Measurements from ENCODE around the gene FAM163B.

FAM163B gene

DNA sequence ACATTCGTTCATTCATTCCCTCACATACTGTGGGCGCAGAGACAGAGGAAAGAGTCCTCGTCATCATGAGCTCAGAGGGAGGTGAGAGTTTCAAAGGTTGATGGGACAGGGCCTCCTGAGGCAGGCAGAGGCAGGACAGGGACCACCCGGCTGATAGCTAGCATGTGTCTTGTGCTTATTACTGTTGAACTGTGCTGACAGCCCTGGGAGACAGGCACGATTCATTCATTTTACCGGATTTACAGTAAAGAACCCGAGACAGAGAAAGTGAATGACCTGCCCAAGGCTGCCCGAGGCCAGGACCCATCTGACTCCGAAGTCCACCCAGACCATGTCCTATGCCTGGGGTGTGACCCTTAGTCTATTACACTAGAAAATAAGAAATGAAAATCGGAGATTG, 4.9 kb upstream of the FAM163B start:
- peaks cover 13% of the 10 kb centered on the region for H3K27me3 ChIP-seq (ENCODE audit: insufficient read depth, low read length)
- no peak overlapping the region for H3K9ac ChIP-seq (ENCODE audit: low read depth, low read length)
- H3K36me3 ChIP-seq (ENCODE audit: insufficient read depth, low read length), result no peaks in the 10 kb centered on the region
- no peak overlapping the region for H3K4me3 ChIP-seq (ENCODE audit: low read length)
- no peaks in the 10 kb centered on the region for H3K9me3 ChIP-seq (ENCODE audit: insufficient read depth, low read depth, low read length)
- no peaks in the 10 kb centered on the region for H3K4me1 ChIP-seq (ENCODE audit: insufficient read depth, low read length)
- H3K27ac ChIP-seq (ENCODE audit: low read depth, low read length), result no peak overlapping the region
- WGBS, result 90% methylated on average over 10 of the region's 10 CpGs

GRCh38 chr9:133613432-133613831, 4.2 kb upstream of the FAM163B start:
- Histone ChIP-seq H3K36me3 (ENCODE audit: insufficient read depth, low read length) (no peaks in the 10 kb centered on the region), H3K4me3 (ENCODE audit: low read length) (no peak overlapping the region), H3K9me3 (ENCODE audit: insufficient read depth, low read depth, low read length) (no peaks in the 10 kb centered on the region), H3K27me3 (ENCODE audit: insufficient read depth, low read length) (peaks cover 19% of the 10 kb centered on the region), H3K27ac (ENCODE audit: low read depth, low read length) (no peak overlapping the region), H3K9ac (ENCODE audit: low read depth, low read length) (no peak overlapping the region), H3K4me1 (ENCODE audit: insufficient read depth, low read length) (no peaks in the 10 kb centered on the region)
- 92% methylated on average over 16 of the region's 16 CpGs for WGBS

GRCh38 chr9:133612816-133613215, 3.6 kb upstream of the FAM163B start:
- Histone ChIP-seq H3K9me3 (ENCODE audit: insufficient read depth, low read depth, low read length) (no peaks in the 10 kb centered on the region), H3K4me1 (ENCODE audit: insufficient read depth, low read length) (no peaks in the 10 kb centered on the region), H3K36me3 (ENCODE audit: insufficient read depth, low read length) (no peaks in the 10 kb centered on the region), H3K27me3 (ENCODE audit: insufficient read depth, low read length) (peaks cover 26% of the 10 kb centered on the region), H3K9ac (ENCODE audit: low read depth, low read length) (no peak overlapping the region), H3K4me3 (ENCODE audit: low read length) (no peak overlapping the region), H3K27ac (ENCODE audit: low read depth, low read length) (no peak overlapping the region)
- 91% methylated on average over 8 of the region's 8 CpGs for WGBS

GRCh38 chr9:133612051-133612450, 2.9 kb upstream of the FAM163B start:
- Histone ChIP-seq H3K9me3 (ENCODE audit: insufficient read depth, low read depth, low read length) (no peaks in the 10 kb centered on the region), H3K27ac (ENCODE audit: low read depth, low read length) (no peak overlapping the region), H3K36me3 (ENCODE audit: insufficient read depth, low read length) (no peaks in the 10 kb centered on the region), H3K9ac (ENCODE audit: low read depth, low read length) (no peak overlapping the region), H3K4me1 (ENCODE audit: insufficient read depth, low read length) (no peaks in the 10 kb centered on the region), H3K4me3 (ENCODE audit: low read length) (no peak overlapping the region), H3K27me3 (ENCODE audit: insufficient read depth, low read length) (peaks cover 33% of the 10 kb centered on the region)
- 89% methylated on average over 9 of the region's 9 CpGs for WGBS

GRCh38 chr9:133610845-133611244, 1.7 kb upstream of the FAM163B start:
- Histone ChIP-seq H3K9me3 (ENCODE audit: insufficient read depth, low read depth, low read length) (no peaks in the 10 kb centered on the region), H3K9ac (ENCODE audit: low read depth, low read length) (no peak overlapping the region), H3K27ac (ENCODE audit: low read depth, low read length) (no peak overlapping the region), H3K27me3 (ENCODE audit: insufficient read depth, low read length) (peaks cover 40% of the 10 kb centered on the region), H3K4me3 (ENCODE audit: low read length) (no peak overlapping the region), H3K4me1 (ENCODE audit: insufficient read depth, low read length) (no peaks in the 10 kb centered on the region), H3K36me3 (ENCODE audit: insufficient read depth, low read length) (no peaks in the 10 kb centered on the region)
- 94% methylated on average over 5 of the region's 5 CpGs for WGBS

DNA sequence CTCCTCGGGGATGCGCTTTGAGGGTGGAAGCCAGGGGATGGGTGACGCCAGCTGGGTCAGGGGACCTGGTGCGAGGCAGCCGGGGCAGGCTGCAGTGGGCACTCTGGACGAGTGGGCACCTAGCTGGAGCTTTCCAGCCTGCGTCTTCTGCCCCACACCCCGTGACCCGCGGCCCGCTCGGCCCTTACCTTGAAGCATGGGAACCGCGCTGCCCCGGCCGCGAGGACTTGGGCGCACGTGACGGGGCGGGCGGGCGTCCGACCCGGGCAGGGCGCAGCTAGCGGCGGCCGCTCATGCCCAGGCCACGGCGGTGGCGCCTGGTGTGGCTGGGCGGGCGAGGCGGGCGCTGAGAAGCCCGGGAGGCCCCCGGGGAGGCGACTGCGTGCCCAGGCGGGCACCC, 300 bp downstream of the FAM163B start:
- Histone ChIP-seq H3K4me3 (ENCODE audit: low read length) (peak overlapping the region; percentile 55), H3K27me3 (ENCODE audit: insufficient read depth, low read length) (peaks cover 40% of the 10 kb centered on the region), H3K9ac (ENCODE audit: low read depth, low read length) (peak overlapping the region; percentile 49; the same call in 1 of the 2 replicates), H3K4me1 (ENCODE audit: insufficient read depth, low read length) (no peaks in the 10 kb centered on the region), H3K36me3 (ENCODE audit: insufficient read depth, low read length) (no peaks in the 10 kb centered on the region), H3K27ac (ENCODE audit: low read depth, low read length) (no peak overlapping the region), H3K9me3 (ENCODE audit: insufficient read depth, low read depth, low read length) (no peaks in the 10 kb centered on the region)
- 13% methylated on average over 41 of the region's 41 CpGs for WGBS

- 75% methylated on average over 7 of the region's 7 CpGs for WGBS
- Histone ChIP-seq H3K4me1 (ENCODE audit: insufficient read depth, low read length) (no peaks in the 10 kb centered on the region), H3K36me3 (ENCODE audit: insufficient read depth, low read length) (no peaks in the 10 kb centered on the region), H3K4me3 (ENCODE audit: low read length) (peak overlapping the region; percentile 55; the same call in 1 of the 2 replicates), H3K9me3 (ENCODE audit: insufficient read depth, low read depth, low read length) (no peaks in the 10 kb centered on the region), H3K27me3 (ENCODE audit: insufficient read depth, low read length) (peaks cover 40% of the 10 kb centered on the region), H3K27ac (ENCODE audit: low read depth, low read length) (no peak overlapping the region), H3K9ac (ENCODE audit: low read depth, low read length) (no peak overlapping the region)
Measured at GRCh38 chr9:133608382-133608781, 807 bp downstream of the FAM163B start.

GRCh38 chr9:133607976-133608375, 1.2 kb downstream of the FAM163B start:
- Histone ChIP-seq H3K9ac (ENCODE audit: low read depth, low read length) (no peak overlapping the region), H3K9me3 (ENCODE audit: insufficient read depth, low read depth, low read length) (no peaks in the 10 kb centered on the region), H3K36me3 (ENCODE audit: insufficient read depth, low read length) (no peaks in the 10 kb centered on the region), H3K4me3 (ENCODE audit: low read length) (no peak overlapping the region), H3K4me1 (ENCODE audit: insufficient read depth, low read length) (no peaks in the 10 kb centered on the region), H3K27ac (ENCODE audit: low read depth, low read length) (no peak overlapping the region), H3K27me3 (ENCODE audit: insufficient read depth, low read length) (peaks cover 40% of the 10 kb centered on the region)
- 91% methylated on average over 8 of the region's 8 CpGs for WGBS

GRCh38 chr9:133607381-133607780, 1.8 kb downstream of the FAM163B start:
- no peak overlapping the region for H3K27ac ChIP-seq (ENCODE audit: low read depth, low read length)
- peaks cover 40% of the 10 kb centered on the region for H3K27me3 ChIP-seq (ENCODE audit: insufficient read depth, low read length)
- H3K9ac ChIP-seq (ENCODE audit: low read depth, low read length), result no peak overlapping the region
- WGBS, result 75% methylated on average over 7 of the region's 7 CpGs
- H3K4me3 ChIP-seq (ENCODE audit: low read length), result no peak overlapping the region
- no peaks in the 10 kb centered on the region for H3K4me1 ChIP-seq (ENCODE audit: insufficient read depth, low read length)
- no peaks in the 10 kb centered on the region for H3K9me3 ChIP-seq (ENCODE audit: insufficient read depth, low read depth, low read length)
- H3K36me3 ChIP-seq (ENCODE audit: insufficient read depth, low read length), result no peaks in the 10 kb centered on the region

DNA sequence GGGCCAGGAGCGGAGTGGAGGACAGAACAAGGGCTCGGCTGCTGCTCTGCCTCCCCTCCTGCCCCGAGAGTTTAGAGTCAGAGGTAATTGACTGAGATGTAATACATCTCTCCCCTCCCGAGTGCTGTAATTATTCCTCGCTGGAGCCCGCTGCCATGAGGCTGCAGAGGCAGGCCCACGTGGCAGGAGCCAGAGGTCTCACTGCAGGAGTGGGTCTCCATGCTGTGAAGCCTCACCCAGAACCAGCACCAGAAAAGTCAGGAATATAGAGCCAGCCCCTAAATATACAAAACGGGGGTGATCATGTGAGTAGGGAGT, 2.5 kb downstream of the FAM163B start:
- Histone ChIP-seq H3K27me3 (ENCODE audit: insufficient read depth, low read length) (peaks cover 40% of the 10 kb centered on the region), H3K4me1 (ENCODE audit: insufficient read depth, low read length) (no peaks in the 10 kb centered on the region), H3K27ac (ENCODE audit: low read depth, low read length) (no peak overlapping the region), H3K4me3 (ENCODE audit: low read length) (no peak overlapping the region), H3K9me3 (ENCODE audit: insufficient read depth, low read depth, low read length) (no peaks in the 10 kb centered on the region), H3K9ac (ENCODE audit: low read depth, low read length) (no peak overlapping the region), H3K36me3 (ENCODE audit: insufficient read depth, low read length) (no peaks in the 10 kb centered on the region)
- WGBS, result 88% methylated on average over 7 of the region's 8 CpGs

DNA sequence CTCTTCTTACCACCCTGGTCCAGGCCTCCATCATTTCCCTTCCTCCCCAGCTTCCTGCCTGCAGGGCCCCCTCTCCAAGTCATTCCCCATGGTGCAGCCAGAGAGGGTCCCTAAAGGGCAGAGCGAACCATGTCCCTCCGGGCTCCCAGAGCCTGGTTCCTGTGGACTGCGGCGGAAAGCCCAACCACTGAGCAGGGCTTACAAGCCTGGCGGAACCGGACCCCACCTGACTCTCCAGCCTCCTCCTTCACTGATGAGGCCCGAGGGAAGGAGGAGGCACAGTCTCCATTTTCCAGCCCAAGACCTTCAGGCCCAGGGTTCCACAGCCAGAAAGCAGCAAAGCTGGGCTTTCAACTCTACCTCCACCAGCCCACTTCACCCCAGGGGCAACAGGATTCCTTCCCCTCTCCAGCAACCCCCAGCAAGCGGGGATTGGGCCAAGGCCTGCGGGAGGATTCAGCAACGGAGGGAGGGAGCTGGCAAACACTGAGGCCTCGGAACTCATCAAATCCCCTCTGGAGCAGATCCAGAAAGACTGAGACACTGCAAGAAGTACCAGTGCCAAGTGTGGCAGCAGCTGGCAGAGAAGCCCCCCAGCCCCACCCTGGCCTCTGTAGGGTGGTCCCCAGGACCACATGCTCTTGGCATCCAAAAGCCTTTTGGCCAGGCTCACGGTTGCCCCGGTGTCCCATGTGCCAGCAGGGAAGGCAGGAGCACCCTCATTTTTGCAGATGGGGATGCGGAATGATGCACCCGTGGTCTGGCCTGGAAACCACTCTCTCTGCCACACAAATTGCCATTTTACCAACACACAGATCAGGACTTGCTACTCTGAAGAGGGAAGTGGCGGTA, 3.1 kb downstream of the FAM163B start:
- Histone ChIP-seq H3K4me1 (ENCODE audit: insufficient read depth, low read length) (no peaks in the 10 kb centered on the region), H3K36me3 (ENCODE audit: insufficient read depth, low read length) (no peaks in the 10 kb centered on the region), H3K9me3 (ENCODE audit: insufficient read depth, low read depth, low read length) (no peaks in the 10 kb centered on the region), H3K27ac (ENCODE audit: low read depth, low read length) (no peak overlapping the region), H3K9ac (ENCODE audit: low read depth, low read length) (no peak overlapping the region), H3K4me3 (ENCODE audit: low read length) (no peak overlapping the region), H3K27me3 (ENCODE audit: insufficient read depth, low read length) (peaks cover 38% of the 10 kb centered on the region)
- 81% methylated on average over 16 of the region's 16 CpGs for WGBS

GRCh38 chr9:133605446-133605845, 3.7 kb downstream of the FAM163B start:
- H3K27me3 ChIP-seq (ENCODE audit: insufficient read depth, low read length), result peaks cover 34% of the 10 kb centered on the region
- no peak overlapping the region for H3K4me3 ChIP-seq (ENCODE audit: low read length)
- H3K36me3 ChIP-seq (ENCODE audit: insufficient read depth, low read length), result no peaks in the 10 kb centered on the region
- 92% methylated on average over 17 of the region's 17 CpGs for WGBS
- H3K9me3 ChIP-seq (ENCODE audit: insufficient read depth, low read depth, low read length), result no peaks in the 10 kb centered on the region
- H3K4me1 ChIP-seq (ENCODE audit: insufficient read depth, low read length), result no peaks in the 10 kb centered on the region
- H3K27ac ChIP-seq (ENCODE audit: low read depth, low read length), result no peak overlapping the region
- no peak overlapping the region for H3K9ac ChIP-seq (ENCODE audit: low read depth, low read length)
